Measurements from ENCODE around the gene TAB3. TPM values are rescaled to one million over a fixed set of nuclear protein-coding genes. Genes with fewer than 3 reads are reported as not detected.
A peak's percentile ranks its signal among the peaks of the same experiment; 100 is the strongest.

Gene TAB3
- total RNA-seq, 1 donor from 2014 or later, result 26.1 TPM

- no peak for DNase-seq (ENCODE audit: extremely low spot score, unreplicated experiment)
- H3K4me3 Mint-ChIP-seq, result no peak overlapping the region
- H3K27ac Mint-ChIP-seq, result no peak overlapping the region
- H3K27me3 Mint-ChIP-seq, result no peaks in the 10 kb centered on the region
- H3K36me3 Mint-ChIP-seq, result no peaks in the 10 kb centered on the region
- no peaks in the 10 kb centered on the region for H3K4me1 Mint-ChIP-seq (ENCODE audit: unreplicated experiment)
- no peaks in the 10 kb centered on the region for H3K9me3 Mint-ChIP-seq
- TF ChIP-seq CTCF (conservative IDR thresholded peaks at IDR 0.05), result no peak
Observed at GRCh38 chrX:30821116-30821515, 67.9 kb downstream of the TAB3 start.

- Mint-ChIP-seq H3K9me3 (no peaks in the 10 kb centered on the region), H3K27ac (no peak overlapping the region), H3K4me3 (no peak overlapping the region), H3K4me1 (ENCODE audit: unreplicated experiment) (no peaks in the 10 kb centered on the region), H3K36me3 (no peaks in the 10 kb centered on the region), H3K27me3 (no peaks in the 10 kb centered on the region)
- no peak for TF ChIP-seq CTCF (conservative IDR thresholded peaks at IDR 0.05)
- DNase-seq (ENCODE audit: extremely low spot score, unreplicated experiment), result no peak
Observed at GRCh38 chrX:30819080-30819479, 70.0 kb downstream of the TAB3 start.

GRCh38 chrX:30816079-30816478, 73.0 kb downstream of the TAB3 start:
- no peak for TF ChIP-seq CTCF (conservative IDR thresholded peaks at IDR 0.05)
- H3K27me3 Mint-ChIP-seq, result no peaks in the 10 kb centered on the region
- no peaks in the 10 kb centered on the region for H3K4me1 Mint-ChIP-seq (ENCODE audit: unreplicated experiment)
- no peak overlapping the region for H3K27ac Mint-ChIP-seq
- no peak overlapping the region for H3K4me3 Mint-ChIP-seq
- H3K36me3 Mint-ChIP-seq, result no peaks in the 10 kb centered on the region
- H3K9me3 Mint-ChIP-seq, result no peaks in the 10 kb centered on the region
- no peak for DNase-seq (ENCODE audit: extremely low spot score, unreplicated experiment)

GRCh38 chrX:30814978-30815377, 74.1 kb downstream of the TAB3 start:
- no peak overlapping the region for H3K27ac Mint-ChIP-seq
- H3K36me3 Mint-ChIP-seq, result no peaks in the 10 kb centered on the region
- DNase-seq (ENCODE audit: extremely low spot score, unreplicated experiment), result no peak
- no peak overlapping the region for H3K4me3 Mint-ChIP-seq
- no peaks in the 10 kb centered on the region for H3K9me3 Mint-ChIP-seq
- no peaks in the 10 kb centered on the region for H3K4me1 Mint-ChIP-seq (ENCODE audit: unreplicated experiment)
- TF ChIP-seq CTCF (conservative IDR thresholded peaks at IDR 0.05), result no peak
- no peaks in the 10 kb centered on the region for H3K27me3 Mint-ChIP-seq

- no peak overlapping the region for H3K4me3 Mint-ChIP-seq
- H3K27me3 Mint-ChIP-seq, result no peaks in the 10 kb centered on the region
- H3K27ac Mint-ChIP-seq, result no peak overlapping the region
- H3K9me3 Mint-ChIP-seq, result no peaks in the 10 kb centered on the region
- TF ChIP-seq CTCF (conservative IDR thresholded peaks at IDR 0.05), result no peak
- no peak for DNase-seq (ENCODE audit: extremely low spot score, unreplicated experiment)
- no peaks in the 10 kb centered on the region for H3K36me3 Mint-ChIP-seq
- no peaks in the 10 kb centered on the region for H3K4me1 Mint-ChIP-seq (ENCODE audit: unreplicated experiment)
Observed at GRCh38 chrX:30812326-30812725, 76.7 kb downstream of the TAB3 start.

- Mint-ChIP-seq H3K27me3 (no peaks in the 10 kb centered on the region), H3K36me3 (no peaks in the 10 kb centered on the region), H3K4me1 (ENCODE audit: unreplicated experiment) (no peaks in the 10 kb centered on the region), H3K27ac (no peak overlapping the region), H3K4me3 (no peak overlapping the region), H3K9me3 (no peaks in the 10 kb centered on the region)
- DNase-seq (ENCODE audit: extremely low spot score, unreplicated experiment), result peak; percentile 39
- no peak for TF ChIP-seq CTCF (conservative IDR thresholded peaks at IDR 0.05)
Observed at GRCh38 chrX:30806187-30806728, 82.8 kb downstream of the TAB3 start.

Data from type B pancreatic cell (in vitro differentiated cells).